Measurements from ENCODE around the gene ERN2. TPM values are rescaled to one million over a fixed set of nuclear protein-coding genes. Genes with fewer than 3 reads are reported as not detected.

ERN2 gene
- total RNA-seq, 1 experiment from 2014 or later = 3.9 TPM

GRCh38 chr16:23701045-23701444, 12.0 kb downstream of the ERN2 start:
- Histone ChIP-seq H3K9me2 (ENCODE audit: insufficient read depth) (no peaks in the 10 kb centered on the region), H3K36me3 (ENCODE audit: low read depth) (no peaks in the 10 kb centered on the region), H3K27ac (no peak overlapping the region), H2AFZ (no peak overlapping the region), H3K9me3 (ENCODE audit: insufficient read depth, low read depth) (peaks cover 3% of the 10 kb centered on the region), H3K4me1 (replicated peaks; ENCODE audit: insufficient read depth) (peaks cover 13% of the 10 kb centered on the region), H3K27me3 (ENCODE audit: insufficient read depth, low read depth) (no peaks in the 10 kb centered on the region), H3K79me2 (ENCODE audit: low read depth) (no peaks in the 10 kb centered on the region), H4K20me1 (ENCODE audit: insufficient read depth) (no peaks in the 10 kb centered on the region), H3F3A (ENCODE audit: insufficient read depth, low read depth) (no peaks in the 10 kb centered on the region), H3K4me2 (no peak overlapping the region), H3K4me3 (no peak overlapping the region)
- intact Hi-C loops (cut with micrococcal nuclease; ENCODE audit: unreplicated experiment) = no loop called here
- BruUV-seq (replicated peaks) = no TSS peak
- ChIA-PET CTCF (interaction anchor here (0.6 kb wide), 1 partner anchor 49 kb away, joined by 5 read pairs; no protein-coding TSS in a partner anchor), POLR2A (ENCODE audit: unreplicated experiment) (interaction anchor here (0.6 kb wide), 1 partner anchor 213 kb away, joined by 3 read pairs; no protein-coding TSS in a partner anchor)
- DNase-seq = no peak
- TF ChIP-seq CTCF (conservative IDR thresholded peaks at IDR 0.05) (no peak), EZH2 (IDR thresholded peaks at IDR 0.05; ENCODE audit: low read depth) (no peak)

GRCh38 chr16:23700509-23700908, 12.5 kb downstream of the ERN2 start:
- no peaks in the 10 kb centered on the region for H4K20me1 ChIP-seq (ENCODE audit: insufficient read depth)
- no peak overlapping the region for H3K4me3 ChIP-seq
- no TSS peak for BruUV-seq (replicated peaks)
- H3F3A ChIP-seq (ENCODE audit: insufficient read depth, low read depth) = no peaks in the 10 kb centered on the region
- DNase-seq = no peak
- CTCF ChIA-PET = interaction anchor here (0.6 kb wide), 2 partner anchors 50 to 342 kb away, joined by 3 to 5 read pairs; no protein-coding TSS in a partner anchor
- no peak overlapping the region for H3K27ac ChIP-seq
- H3K9me2 ChIP-seq (ENCODE audit: insufficient read depth) = no peaks in the 10 kb centered on the region
- no peak for TF ChIP-seq CTCF (conservative IDR thresholded peaks at IDR 0.05)
- no peak for TF ChIP-seq EZH2 (IDR thresholded peaks at IDR 0.05; ENCODE audit: low read depth)
- no peak overlapping the region for H3K4me2 ChIP-seq
- no peaks in the 10 kb centered on the region for H3K36me3 ChIP-seq (ENCODE audit: low read depth)
- peaks cover 13% of the 10 kb centered on the region for H3K4me1 ChIP-seq (replicated peaks; ENCODE audit: insufficient read depth)
- POLR2A ChIA-PET (ENCODE audit: unreplicated experiment) = no interaction called here
- H3K79me2 ChIP-seq (ENCODE audit: low read depth) = no peaks in the 10 kb centered on the region
- H3K27me3 ChIP-seq (ENCODE audit: insufficient read depth, low read depth) = no peaks in the 10 kb centered on the region
- intact Hi-C loops (cut with micrococcal nuclease; ENCODE audit: unreplicated experiment) = no loop called here
- H3K9me3 ChIP-seq (ENCODE audit: insufficient read depth, low read depth) = peaks cover 3% of the 10 kb centered on the region
- no peak overlapping the region for H2AFZ ChIP-seq

- Histone ChIP-seq H3K4me3 (no peak overlapping the region), H3K4me2 (no peak overlapping the region), H3F3A (ENCODE audit: insufficient read depth, low read depth) (no peaks in the 10 kb centered on the region), H3K9me2 (ENCODE audit: insufficient read depth) (no peaks in the 10 kb centered on the region), H4K20me1 (ENCODE audit: insufficient read depth) (no peaks in the 10 kb centered on the region), H3K4me1 (replicated peaks; ENCODE audit: insufficient read depth) (peaks cover 13% of the 10 kb centered on the region), H3K27me3 (ENCODE audit: insufficient read depth, low read depth) (no peaks in the 10 kb centered on the region), H3K79me2 (ENCODE audit: low read depth) (no peaks in the 10 kb centered on the region), H3K27ac (no peak overlapping the region), H3K9me3 (ENCODE audit: insufficient read depth, low read depth) (peaks cover 3% of the 10 kb centered on the region), H3K36me3 (ENCODE audit: low read depth) (no peaks in the 10 kb centered on the region), H2AFZ (no peak overlapping the region)
- intact Hi-C loops (cut with micrococcal nuclease; ENCODE audit: unreplicated experiment) = no loop called here
- BruUV-seq (replicated peaks) = no TSS peak
- DNase-seq = no peak
- ChIA-PET POLR2A (ENCODE audit: unreplicated experiment) (no interaction called here), CTCF (interaction anchor here (0.6 kb wide), 1 partner anchor 342 kb away, joined by 3 read pairs; no protein-coding TSS in a partner anchor)
- no peak for TF ChIP-seq EZH2 (IDR thresholded peaks at IDR 0.05; ENCODE audit: low read depth)
- TF ChIP-seq CTCF (conservative IDR thresholded peaks at IDR 0.05) = no peak
These were observed 12.9 kb downstream of the ERN2 start for GRCh38 chr16:23700093-23700492.

Measured in PC-9 (cell line).